GM21390 (cell line): ENCODE results near the gene TEX44.
A peak's percentile ranks its signal among the peaks of the same experiment; 100 is the strongest.

Experiments
- ATAC-seq: cut with Tn5 transposase; IDR thresholded peaks from one replicate; pipeline ENCODE4 v1.9.1; 2021; ENCODE audit not compliant: unreplicated experiment

TEX44 gene

DNA sequence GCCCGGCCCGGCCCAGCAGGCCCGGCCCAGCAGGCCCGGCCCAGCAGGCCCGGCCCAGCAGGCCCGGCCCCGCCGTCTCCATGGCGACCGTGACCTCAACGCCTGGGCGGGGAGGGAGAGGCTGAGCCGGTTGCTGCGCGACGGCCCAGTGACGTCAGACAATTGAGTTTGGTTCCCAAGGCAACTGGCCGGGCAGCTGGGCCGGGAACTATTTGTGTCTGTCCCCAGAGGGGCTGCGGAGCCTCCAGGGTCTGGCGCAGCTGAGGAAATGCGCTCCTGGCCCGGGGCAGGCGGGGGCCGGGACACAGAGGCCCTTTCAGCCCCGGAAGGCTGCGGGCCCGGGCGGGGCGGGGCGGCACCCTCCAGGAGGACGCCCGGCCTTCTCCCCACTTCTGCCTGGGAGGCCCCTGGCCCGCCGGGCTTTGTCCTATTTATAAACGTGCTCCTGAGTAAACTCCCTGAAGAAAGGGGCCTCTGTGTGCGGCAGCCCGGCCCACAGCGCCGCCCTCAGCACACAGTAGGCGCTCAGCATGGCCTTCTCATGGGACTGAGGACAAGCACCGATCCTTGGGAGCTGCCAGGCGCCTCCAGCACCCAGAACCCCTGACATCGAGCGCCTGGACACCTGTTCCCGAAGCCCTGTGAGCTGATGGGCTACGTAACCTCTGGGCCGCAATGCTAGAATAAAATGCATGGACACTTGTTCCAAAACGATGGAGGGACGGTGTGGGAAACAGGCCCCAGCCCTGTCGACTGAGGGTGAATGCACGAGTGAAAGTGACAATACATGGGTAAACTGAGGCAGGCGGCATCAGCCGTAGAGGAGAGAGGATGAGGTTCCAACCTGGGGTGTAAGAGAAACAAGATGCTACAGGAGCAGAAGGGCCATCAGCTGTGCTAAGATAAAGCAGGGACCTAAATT, 12.3 kb downstream of the TEX44 start:
- peak; percentile 85 for ATAC-seq

- no peak for ATAC-seq
Measured at GRCh38 chr2:231605607-231606091, 13.0 kb downstream of the TEX44 start.

DNA sequence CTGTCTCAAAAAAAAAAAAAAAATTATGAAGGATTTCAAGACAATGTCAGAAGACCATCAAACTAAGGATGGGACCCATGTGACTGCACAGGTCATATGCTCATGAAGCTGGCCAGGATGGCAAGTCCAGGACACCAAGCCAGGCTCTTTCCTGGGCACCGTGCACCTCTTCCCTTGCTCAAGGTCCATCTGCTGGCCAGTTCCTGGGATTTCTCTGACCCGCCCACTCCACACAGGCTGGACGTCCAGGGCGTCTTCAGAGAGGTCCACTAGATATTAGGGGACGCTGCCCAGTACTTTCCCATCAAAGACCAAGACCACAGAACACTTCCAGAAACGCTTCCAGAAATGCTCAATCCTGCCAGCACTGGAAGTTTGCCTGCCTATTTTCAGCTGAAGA, 14.3 kb downstream of the TEX44 start:
- no peak for ATAC-seq

DNA sequence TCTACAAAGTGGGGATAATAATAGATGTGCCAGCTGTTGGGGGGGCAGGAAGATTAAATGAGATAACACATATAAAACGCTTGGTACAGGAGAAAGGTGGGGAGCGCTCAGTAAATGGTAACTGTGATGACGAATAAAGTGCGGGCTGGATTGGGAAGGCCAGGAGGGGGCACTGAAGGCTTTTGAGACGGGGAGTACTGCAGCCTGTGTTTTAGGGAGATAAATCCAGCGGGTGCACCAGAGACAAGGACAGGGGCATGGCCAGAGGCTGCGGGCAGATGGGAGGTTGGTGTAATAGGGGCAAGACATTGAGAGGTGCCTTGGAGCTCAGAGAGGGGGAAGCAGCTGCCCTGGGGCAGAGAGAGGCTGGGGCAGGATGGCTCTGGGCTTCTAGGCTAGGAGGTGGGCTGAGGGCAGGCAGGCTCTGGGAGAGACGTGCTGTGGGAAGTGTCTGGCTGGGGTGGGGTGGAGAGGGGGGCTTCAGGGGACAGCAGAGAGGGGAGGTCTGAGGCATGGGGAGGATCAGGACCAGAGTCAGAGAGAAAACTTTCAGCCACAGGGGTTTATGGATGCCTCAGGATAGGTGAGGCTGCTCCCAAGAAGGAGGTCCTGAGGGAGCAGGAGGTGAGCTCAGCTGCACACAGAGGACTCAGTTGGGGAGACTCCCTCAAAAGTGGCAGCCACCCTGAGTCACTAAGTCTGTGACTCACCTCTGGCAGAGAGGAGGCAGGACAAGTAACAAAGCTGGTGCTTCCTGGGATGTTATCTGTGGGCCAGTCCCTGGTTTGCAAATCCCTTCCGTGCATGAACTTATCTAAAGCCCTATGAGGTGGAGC, 18.8 kb downstream of the TEX44 start:
- no peak for ATAC-seq

DNA sequence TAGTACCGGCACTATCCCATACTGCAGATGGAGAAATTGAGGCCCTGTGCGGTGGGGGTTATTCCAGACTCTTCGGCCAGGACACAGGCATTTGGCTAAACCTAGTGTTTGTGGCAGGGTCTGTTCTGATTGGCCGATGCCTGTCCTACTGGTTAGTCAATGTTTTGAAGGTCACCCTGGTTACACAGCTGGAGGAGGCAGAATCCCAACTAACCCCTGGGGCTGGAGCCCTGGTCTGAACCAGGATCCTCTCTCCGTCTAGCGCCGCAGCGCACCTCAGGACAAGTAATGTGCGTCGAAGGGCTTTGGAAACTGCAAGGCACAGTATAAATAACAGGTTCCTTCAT, 19.4 kb downstream of the TEX44 start:
- ATAC-seq = no peak

GRCh38 chr2:231612456-231613330, 20.0 kb downstream of the TEX44 start:
- peak; percentile 39 for ATAC-seq

DNA sequence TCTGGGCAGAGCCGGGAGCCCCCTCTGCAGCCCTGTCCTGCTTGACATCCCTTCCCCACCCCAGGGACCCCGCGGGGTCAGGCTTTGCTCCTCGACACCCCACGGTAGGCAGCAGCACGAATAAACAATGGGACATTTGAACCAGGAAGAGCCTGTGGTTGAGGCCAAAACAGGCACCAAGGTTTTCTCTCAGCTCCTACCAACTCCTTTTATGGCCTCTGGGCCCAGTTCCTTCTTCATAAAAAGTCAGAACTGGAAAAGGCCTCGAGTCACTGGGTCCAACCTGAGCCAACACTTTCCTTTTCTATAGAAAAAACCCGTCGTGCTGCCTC, 20.6 kb downstream of the TEX44 start:
- no peak for ATAC-seq

DNA sequence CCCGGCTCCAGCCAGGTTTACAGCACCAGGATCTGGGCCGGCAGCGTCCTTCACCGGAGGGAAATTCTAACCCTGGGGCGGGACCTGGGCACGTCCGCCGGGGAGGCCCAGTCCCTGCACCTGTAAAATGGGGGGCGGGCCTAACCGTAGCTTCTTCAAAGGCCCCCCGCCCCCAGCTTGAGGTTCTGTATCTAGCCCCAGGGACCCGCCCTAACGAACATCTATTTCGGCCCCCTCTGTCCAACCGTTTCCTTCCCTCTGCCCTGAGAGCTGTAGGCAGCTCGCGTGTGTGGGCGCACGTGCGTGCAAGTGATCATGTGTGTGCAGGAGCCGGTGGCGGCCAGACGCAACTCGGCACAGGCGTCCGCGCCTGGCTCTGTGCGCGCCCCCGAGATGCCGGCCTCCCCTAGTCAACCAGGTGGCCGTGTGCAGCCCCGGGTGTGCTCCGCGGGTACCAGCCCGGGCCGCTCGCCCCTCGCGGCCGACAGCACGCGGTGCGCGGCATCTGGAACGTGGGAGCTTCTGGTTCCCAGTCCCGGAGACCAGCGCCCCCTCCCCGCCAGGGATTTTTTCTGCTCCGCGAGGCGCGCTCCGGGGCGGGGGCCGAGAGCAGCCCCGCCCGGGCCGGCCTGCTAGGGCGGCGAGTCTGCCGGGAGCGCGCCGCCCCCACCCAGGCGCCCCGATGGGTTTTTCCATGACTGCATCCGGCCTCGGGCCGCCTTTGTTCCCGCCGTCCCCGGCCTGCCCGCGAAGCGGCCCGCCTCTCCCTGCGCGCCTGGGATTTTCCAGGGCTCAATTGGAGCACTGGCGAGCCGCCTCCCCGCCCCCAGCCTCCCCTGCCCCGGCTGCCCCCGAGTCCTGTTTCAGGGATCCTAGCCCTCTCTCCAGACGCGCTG, 21.2 kb downstream of the TEX44 start:
- peak; percentile 71 for ATAC-seq

DNA sequence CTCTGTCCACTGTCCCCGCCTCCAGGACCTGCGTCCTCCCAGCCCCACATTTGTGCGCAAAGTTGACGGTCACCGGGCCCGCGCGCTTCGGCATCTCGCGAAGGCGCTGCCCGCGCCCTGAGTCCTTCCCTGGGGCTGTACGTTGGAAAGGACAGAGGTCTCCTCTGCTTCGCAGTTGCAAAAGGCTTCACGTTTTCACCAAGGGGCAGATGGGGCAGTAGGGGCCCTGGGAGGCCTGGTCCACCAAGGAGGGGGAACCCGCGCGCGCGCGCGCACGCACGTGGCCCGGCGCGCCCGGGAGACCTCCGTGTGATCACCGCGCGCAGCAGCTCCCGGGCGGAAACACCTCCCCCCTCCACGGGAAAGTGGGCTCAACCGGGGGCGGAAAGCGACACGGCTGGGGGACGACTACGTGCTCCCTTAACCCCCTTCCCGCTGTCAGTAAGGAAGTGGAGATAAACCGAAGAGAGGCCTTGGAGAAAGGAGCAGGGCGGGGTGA, 21.9 kb downstream of the TEX44 start:
- ATAC-seq = peak; percentile 9

GRCh38 chr2:231615058-231615671, 22.5 kb downstream of the TEX44 start:
- ATAC-seq = no peak

DNA sequence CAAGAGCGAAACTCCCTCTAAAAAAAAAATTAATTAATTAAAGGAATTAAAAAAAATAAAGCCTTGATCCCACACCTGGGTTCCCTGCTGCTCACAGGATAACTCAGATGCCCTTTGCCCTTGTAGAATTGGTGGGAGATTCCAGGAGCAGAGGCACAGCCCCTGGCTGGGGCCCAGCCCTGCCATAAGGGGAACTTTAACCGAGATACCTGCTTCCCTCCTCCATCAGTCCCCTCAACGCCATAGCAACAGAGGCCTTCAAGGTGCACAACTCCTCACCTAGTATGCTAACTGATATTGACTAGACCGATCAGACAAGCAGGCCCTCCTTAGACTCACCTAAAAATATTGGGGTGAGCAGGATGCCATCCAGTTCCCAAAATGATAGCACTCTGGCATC, 23.6 kb downstream of the TEX44 start:
- ATAC-seq = no peak

DNA sequence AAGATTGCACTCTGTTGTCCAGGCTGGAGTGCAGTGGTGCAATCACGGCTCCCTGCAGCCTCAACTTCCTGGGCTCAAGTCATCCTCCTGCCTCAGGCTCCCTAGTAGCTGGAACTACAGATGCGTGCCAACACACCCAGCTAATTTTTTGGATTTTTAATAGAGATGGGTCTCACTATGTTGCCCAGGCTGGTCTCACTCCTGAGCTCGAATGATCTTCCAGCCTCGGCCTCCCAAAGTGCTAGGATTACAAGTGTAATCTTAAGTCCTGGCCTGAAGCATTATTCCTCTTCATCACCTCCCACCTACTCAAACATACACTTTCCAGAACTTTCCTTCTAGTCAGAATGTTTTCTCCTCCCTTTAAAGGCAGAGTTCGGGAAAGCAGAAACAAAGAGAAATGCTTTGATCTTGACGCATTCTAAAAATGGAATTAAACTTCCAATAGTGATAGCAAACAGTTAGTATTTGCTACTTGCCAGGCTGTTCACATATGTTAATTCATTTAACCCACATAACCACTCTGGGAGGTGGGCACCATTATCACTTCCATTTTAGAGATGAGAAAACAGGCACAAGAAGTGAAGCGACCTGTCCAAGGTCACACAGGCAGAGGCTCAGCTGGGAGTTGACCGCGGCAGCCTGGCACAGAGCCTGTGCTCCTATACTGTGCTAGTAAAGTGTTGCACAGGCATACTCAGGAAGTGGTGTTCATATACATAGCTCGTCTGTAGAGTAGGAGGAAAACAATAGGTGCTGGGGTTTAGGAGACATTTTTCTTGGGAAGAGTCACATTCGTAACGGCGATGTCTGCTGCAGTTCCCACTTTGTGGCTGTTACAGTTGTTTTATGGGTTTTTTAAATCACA, 24.6 kb downstream of the TEX44 start:
- no peak for ATAC-seq

- ATAC-seq = no peak
Measured at GRCh38 chr2:231621051-231621879, 28.6 kb downstream of the TEX44 start.

- ATAC-seq = no peak
Measured at GRCh38 chr2:231622963-231623362, 30.3 kb downstream of the TEX44 start.

GRCh38 chr2:231626449-231626848, 33.8 kb downstream of the TEX44 start:
- no peak for ATAC-seq

DNA sequence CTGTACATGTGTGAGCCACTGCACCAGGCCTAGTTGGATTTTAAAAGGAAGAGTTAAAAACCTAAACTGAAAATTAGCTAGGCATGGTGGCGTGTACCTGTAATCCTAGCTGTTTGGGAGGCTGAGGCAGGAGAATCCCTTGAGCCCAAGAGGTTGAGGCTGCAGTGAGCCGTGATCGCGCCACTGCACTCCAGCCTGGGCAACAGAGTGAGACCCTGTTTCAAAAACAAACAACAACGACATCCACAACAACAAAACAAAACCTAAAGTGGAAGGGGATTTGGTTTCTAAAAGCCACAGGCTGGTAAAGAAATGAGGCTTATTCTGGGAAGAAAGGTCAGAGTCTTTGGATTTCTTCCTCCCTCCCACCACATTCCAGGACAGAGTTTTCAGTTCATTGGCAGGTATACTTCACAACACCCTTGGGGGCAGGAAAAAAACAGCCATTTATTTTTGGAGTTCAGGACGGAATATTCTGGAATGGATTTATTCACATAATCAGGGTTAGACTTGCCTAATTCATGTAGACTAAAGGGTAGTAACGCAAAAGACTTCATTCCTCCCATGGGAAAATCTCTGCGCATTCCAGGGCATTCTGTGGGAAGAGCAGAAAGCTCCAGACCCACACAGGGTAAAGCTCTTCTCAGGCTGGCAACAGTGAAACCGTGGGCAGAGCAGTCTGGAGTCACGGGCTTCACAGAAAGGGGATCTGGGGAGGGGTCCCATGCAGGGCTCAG, 34.9 kb downstream of the TEX44 start:
- ATAC-seq = no peak

- no peak for ATAC-seq
Measured at GRCh38 chr2:231632559-231633142, 40.0 kb downstream of the TEX44 start.
